ENCODE measurements around the gene HTR3E.
A peak's percentile ranks its signal among the peaks of the same experiment; 100 is the strongest.
"Not testable (repeated sequence)": the region's sequence is repeated elsewhere in the genome, so short reads cannot be mapped to it uniquely, and the experiment has no call there.

HTR3E gene

DNA sequence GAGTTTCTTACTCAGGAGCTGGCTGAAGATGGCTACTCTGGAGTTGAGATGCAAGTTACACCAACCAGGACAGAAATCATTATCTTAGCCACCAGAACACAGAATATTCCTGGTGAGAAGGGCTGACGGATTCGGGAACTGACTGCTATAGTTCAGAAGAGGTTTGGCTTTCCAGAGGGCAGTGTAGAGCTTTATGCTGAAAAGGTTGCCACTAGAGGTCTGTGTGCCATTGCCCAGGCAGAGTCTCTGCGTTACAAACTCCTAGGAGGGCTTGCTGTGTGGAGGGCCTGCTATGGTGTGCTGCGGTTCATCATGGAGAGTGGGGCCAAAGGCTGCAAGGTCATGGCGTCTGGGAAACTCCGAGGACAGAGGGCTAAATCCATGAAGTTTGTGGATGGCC lies 52.9 kb downstream of the HTR3E start:
- peak; percentile 68 for DNase-seq (ENCODE audit: low read depth)
- TF ChIP-seq, protein P1, sequence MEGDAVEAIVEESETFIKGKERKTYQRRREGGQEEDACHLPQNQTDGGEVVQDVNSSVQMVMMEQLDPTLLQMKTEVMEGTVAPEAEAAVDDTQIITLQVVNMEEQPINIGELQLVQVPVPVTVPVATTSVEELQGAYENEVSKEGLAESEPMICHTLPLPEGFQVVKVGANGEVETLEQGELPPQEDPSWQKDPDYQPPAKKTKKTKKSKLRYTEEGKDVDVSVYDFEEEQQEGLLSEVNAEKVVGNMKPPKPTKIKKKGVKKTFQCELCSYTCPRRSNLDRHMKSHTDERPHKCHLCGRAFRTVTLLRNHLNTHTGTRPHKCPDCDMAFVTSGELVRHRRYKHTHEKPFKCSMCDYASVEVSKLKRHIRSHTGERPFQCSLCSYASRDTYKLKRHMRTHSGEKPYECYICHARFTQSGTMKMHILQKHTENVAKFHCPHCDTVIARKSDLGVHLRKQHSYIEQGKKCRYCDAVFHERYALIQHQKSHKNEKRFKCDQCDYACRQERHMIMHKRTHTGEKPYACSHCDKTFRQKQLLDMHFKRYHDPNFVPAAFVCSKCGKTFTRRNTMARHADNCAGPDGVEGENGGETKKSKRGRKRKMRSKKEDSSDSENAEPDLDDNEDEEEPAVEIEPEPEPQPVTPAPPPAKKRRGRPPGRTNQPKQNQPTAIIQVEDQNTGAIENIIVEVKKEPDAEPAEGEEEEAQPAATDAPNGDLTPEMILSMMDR (conservative IDR thresholded peaks at IDR 0.05; ENCODE audit: low read depth, low read length) = peak; percentile 61
- H3K4me3 ChIP-seq (ENCODE audit: low read depth, low read length) = not testable (repeated sequence)

DNA sequence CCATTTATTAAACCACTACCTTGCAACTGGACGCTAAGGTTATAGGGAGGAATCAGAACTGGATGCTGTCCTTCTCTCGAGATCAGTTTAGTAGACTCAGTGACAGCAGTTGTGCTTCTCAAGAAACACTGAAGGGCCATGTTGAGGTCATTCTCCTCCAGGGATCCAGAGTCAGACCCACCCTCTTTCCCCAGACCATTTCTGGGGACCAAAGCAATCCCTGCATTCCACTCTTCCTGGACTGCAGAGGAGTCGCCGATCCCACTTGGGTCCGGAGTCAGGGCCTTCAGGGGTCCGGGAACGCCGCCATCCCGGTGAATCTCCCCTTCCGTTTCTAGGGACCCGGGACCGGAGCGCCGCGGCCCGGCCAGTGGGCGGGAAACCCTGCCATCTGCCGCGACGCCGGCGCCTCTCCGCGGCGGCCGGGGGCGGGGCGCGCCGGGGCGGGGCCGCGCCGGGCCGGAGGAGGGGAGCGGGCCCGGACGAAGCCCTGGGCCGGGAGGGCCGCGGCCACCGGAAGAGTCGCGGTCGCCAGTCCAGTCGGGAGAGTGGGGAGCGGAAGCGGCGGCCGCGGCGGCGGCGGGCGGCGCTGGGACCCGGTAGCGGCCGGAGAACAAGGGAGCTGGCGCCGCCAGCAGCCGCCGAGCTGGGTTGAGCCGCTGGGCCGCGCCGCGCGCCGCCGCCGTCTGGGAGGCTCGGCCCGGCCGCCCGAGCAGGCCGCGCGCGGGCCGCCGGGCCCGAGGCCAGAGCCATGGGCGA lies 58.2 kb downstream of the HTR3E start, which contains the start of gene DVL3:
Gene DVL3 (plus strand): TSS at position 493 of the 759 bp plus-strand sequence. CDS start 259 bp downstream, at position 752.
- peak; percentile 56 for DNase-seq (ENCODE audit: low read depth)
- peak within 1 kb of the TSS; percentile 92 for H3K4me3 ChIP-seq (ENCODE audit: low read depth, low read length)
- TF ChIP-seq, protein P1 (conservative IDR thresholded peaks at IDR 0.05; ENCODE audit: low read depth, low read length) = no peak

DNA sequence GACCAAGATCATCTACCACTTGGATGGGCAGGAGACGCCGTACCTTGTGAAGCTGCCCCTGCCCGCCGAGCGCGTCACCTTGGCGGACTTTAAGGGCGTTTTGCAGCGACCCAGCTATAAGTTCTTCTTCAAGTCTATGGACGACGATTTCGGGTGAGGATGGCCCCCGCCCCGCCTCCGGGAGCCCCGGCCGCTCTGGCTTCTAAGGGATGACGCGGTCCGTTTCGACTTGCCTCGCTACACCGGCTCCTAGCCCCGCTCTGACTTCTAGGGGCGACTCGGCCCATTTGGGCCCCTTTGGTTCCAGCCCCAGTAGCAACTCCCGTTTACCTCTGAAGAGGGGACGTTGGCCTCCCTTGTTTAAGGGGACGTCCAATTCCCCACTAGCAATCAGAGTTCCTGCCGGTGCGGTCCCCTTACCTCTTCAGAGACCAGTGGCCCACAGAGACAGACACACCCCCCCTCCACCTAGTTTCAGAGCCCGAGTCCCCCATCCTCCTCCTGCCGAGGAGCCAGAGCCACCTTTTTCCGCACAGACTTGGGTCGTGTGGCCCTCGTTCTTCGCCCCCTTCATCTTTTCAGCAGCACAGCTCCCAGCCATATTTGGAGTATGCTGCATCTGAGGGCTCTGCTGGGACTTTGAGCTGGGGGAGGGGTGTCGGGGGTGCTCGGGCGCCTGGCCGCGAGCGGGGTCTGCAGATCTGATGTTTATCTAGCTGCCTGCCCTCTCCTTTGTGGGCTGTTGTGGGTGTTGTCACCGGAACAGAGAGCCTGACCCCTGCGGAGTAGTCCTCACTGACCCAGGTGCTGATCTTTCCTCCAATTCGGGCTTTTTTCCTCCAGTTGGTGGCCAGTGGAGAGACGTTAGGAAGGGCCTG lies 59.0 kb downstream of the HTR3E start:
- DNase-seq (ENCODE audit: low read depth) = no peak
- H3K4me3 ChIP-seq (ENCODE audit: low read depth, low read length) = peak overlapping the region; percentile 92
- TF ChIP-seq, protein P1 (conservative IDR thresholded peaks at IDR 0.05; ENCODE audit: low read depth, low read length) = no peak

DNA sequence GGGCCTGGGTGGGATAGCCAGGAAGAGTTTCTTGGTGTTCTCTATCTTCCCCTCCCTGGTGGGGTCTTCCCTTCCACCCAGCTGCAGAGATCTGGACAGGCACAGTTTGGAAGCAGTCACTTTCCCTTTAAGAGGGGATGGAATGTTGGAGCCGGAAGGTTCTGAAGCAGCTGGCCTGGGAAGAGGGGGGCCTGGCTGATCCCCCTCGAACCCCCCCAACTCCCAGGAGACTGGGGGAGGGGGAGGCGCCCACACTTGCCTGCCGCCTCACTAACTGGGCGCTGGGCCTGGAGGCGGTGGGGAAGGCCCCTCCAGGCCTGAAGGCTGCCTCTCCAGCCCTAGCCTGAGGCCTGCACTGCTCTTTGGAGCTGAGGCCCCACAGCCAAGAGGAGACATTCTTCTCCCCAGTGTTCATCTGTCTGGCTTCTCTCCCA lies 59.7 kb downstream of the HTR3E start:
- peak overlapping the region; percentile 92 for H3K4me3 ChIP-seq (ENCODE audit: low read depth, low read length)
- TF ChIP-seq, protein P1 (conservative IDR thresholded peaks at IDR 0.05; ENCODE audit: low read depth, low read length) = no peak
- peak; percentile 81 for DNase-seq (ENCODE audit: low read depth)

All from choroid plexus epithelial cell (primary cell).